Measurements from ENCODE around the gene MIB2. TPM values are rescaled to one million over a fixed set of nuclear protein-coding genes. Genes with fewer than 3 reads are reported as not detected.
"Not testable (repeated sequence)": the region's sequence is repeated elsewhere in the genome, so short reads cannot be mapped to it uniquely, and the experiment has no call there.

The MIB2 gene
- polyA plus RNA-seq, 1 of the 3 experiments (the other 2 are of a cell fraction): 45.4 TPM

- ChIA-PET POLR2A (no interaction called here), CTCF (no interaction called here)
- Histone ChIP-seq H3K36me3 (replicated peaks in 1 of 2; ENCODE audit: control insufficient read depth in 1 of 2, insufficient read depth in 2 of 2, low read length in 1 of 2) (peaks cover 0 to 6% of the 10 kb centered on the region in 2 experiments), H3K27ac (ENCODE audit: low read depth in 2 of 2, low read length in 1 of 2) (no peak within 1 kb of the TSS), H3K4me3 (ENCODE audit: low read depth in 2 of 2, low read length in 1 of 2) (no peak within 1 kb of the TSS), H3K4me1 (ENCODE audit: control insufficient read depth in 1 of 2, insufficient read depth in 2 of 2, low read depth in 1 of 2, low read length in 1 of 2) (no peaks in the 10 kb centered on the region), H3K4me2 (no peak within 1 kb of the TSS), H3F3A (replicated peaks; ENCODE audit: insufficient read depth) (no peaks in the 10 kb centered on the region), H3K27me3 (ENCODE audit: insufficient read depth) (no peaks in the 10 kb centered on the region), H3K79me2 (ENCODE audit: insufficient read depth) (no peaks in the 10 kb centered on the region), H4K20me1 (ENCODE audit: insufficient read depth) (no peaks in the 10 kb centered on the region), H3K9me2 (no peaks in the 10 kb centered on the region), H3K9ac (no peak within 1 kb of the TSS), H3K9me3 (no peaks in the 10 kb centered on the region), H2AFZ (ENCODE audit: low read depth) (no peak within 1 kb of the TSS)
- WGBS (ENCODE audit: low lambda C conversion rate): 71% methylated on average over 12 of the region's 48 CpGs
- DNase-seq: peak; percentile 61
- TF ChIP-seq MEF2A (IDR thresholded peaks at IDR 0.05; ENCODE audit: borderline replicate concordance, low read depth) (no peak), IRF3 (IDR thresholded peaks at IDR 0.05; ENCODE audit: low read depth, low read length) (no peak), POLR2AphosphoS5 (IDR thresholded peaks at IDR 0.05; ENCODE audit: low read depth, low read length) (no peak), FOXJ3 (CRISPR knock-in tag; IDR thresholded peaks at IDR 0.05) (no peak), NRF1 (IDR thresholded peaks at IDR 0.05; ENCODE audit: low read depth, low read length) (no peak), PBX3 (IDR thresholded peaks at IDR 0.05) (no peak), EZH2phosphoT487 (IDR thresholded peaks at IDR 0.05; ENCODE audit: borderline replicate concordance, low read depth) (no peak), GATA2 (CRISPR knock-in tag; IDR thresholded peaks at IDR 0.05) (no peak), ZBTB33 (IDR thresholded peaks at IDR 0.05; ENCODE audit: borderline replicate concordance, low read depth) (no peak), TCF12 (IDR thresholded peaks at IDR 0.05) (no peak), USF1 (IDR thresholded peaks at IDR 0.05; ENCODE audit: borderline replicate concordance, low read depth) (no peak), MXI1 (IDR thresholded peaks at IDR 0.05; ENCODE audit: low read depth, low read length) (no peak), USF2 (IDR thresholded peaks at IDR 0.05; ENCODE audit: borderline replicate concordance, low read depth, low read length) (no peak), GABPA (IDR thresholded peaks at IDR 0.05; ENCODE audit: low read depth) (no peak), CHD2 (IDR thresholded peaks at IDR 0.05; ENCODE audit: low read length, partially characterized antibody) (no peak), MAX (IDR thresholded peaks at IDR 0.05; ENCODE audit: low read depth) (no peak)
Measured at GRCh38 chr1:1631782-1632420, 16.6 kb downstream of the MIB2 start, which contains the start of gene MMP23B. MMP23B (plus strand) TSS chr1:1632173; CDS start chr1:1632219, 46 bp downstream.

- H3K4me3 ChIP-seq (ENCODE audit: low read depth in 2 of 2, low read length in 1 of 2); H4K20me1 ChIP-seq (ENCODE audit: insufficient read depth); H3K9ac ChIP-seq; H3K4me1 ChIP-seq (ENCODE audit: control insufficient read depth in 1 of 2, insufficient read depth in 2 of 2, low read depth in 1 of 2, low read length in 1 of 2); H3K9me3 ChIP-seq; DNase-seq; H2AFZ ChIP-seq (ENCODE audit: low read depth); H3K36me3 ChIP-seq (replicated peaks in 1 of 2; ENCODE audit: control insufficient read depth in 1 of 2, insufficient read depth in 2 of 2, low read length in 1 of 2); H3K4me2 ChIP-seq; H3K27me3 ChIP-seq (ENCODE audit: insufficient read depth); H3K9me2 ChIP-seq; H3K79me2 ChIP-seq (ENCODE audit: insufficient read depth); CTCF ChIA-PET; H3K27ac ChIP-seq (ENCODE audit: low read depth in 2 of 2, low read length in 1 of 2); H3F3A ChIP-seq (replicated peaks; ENCODE audit: insufficient read depth); POLR2A ChIA-PET: not testable (repeated sequence)
- WGBS (ENCODE audit: low lambda C conversion rate): no CpG with 5 or more reads among the region's 35 CpGs
Measured at GRCh38 chr1:1633409-1633808, 18.1 kb downstream of the MIB2 start.

GRCh38 chr1:1634613-1635012 lies 19.3 kb downstream of the MIB2 start:
- H2AFZ ChIP-seq (ENCODE audit: low read depth); DNase-seq; H3K9me2 ChIP-seq; H3K4me1 ChIP-seq (ENCODE audit: control insufficient read depth in 1 of 2, insufficient read depth in 2 of 2, low read depth in 1 of 2, low read length in 1 of 2); H3K4me2 ChIP-seq; H3K79me2 ChIP-seq (ENCODE audit: insufficient read depth); H3K27ac ChIP-seq (ENCODE audit: low read depth in 2 of 2, low read length in 1 of 2); H3K36me3 ChIP-seq (replicated peaks in 1 of 2; ENCODE audit: control insufficient read depth in 1 of 2, insufficient read depth in 2 of 2, low read length in 1 of 2); CTCF ChIA-PET; H3F3A ChIP-seq (replicated peaks; ENCODE audit: insufficient read depth); POLR2A ChIA-PET; H4K20me1 ChIP-seq (ENCODE audit: insufficient read depth); H3K9ac ChIP-seq; H3K9me3 ChIP-seq; H3K4me3 ChIP-seq (ENCODE audit: low read depth in 2 of 2, low read length in 1 of 2); H3K27me3 ChIP-seq (ENCODE audit: insufficient read depth): not testable (repeated sequence)
- 74% methylated on average over 3 of the region's 13 CpGs for WGBS (ENCODE audit: low lambda C conversion rate)

All from SK-N-SH (cell line).